ENCODE measurements around the gene ZNF804A.

ZNF804A gene

GRCh38 chr2:184598002-184598315, 370 bp upstream of the ZNF804A start:
- no peaks in the 10 kb centered on the region for H3K79me2 ChIP-seq (ENCODE audit: control insufficient read depth, insufficient read depth, low read length)
- no CpG with 5 or more reads among the region's 19 CpGs for WGBS (ENCODE audit: extremely low coverage, insufficient coverage, low lambda C conversion rate)

GRCh38 chr2:184599054-184599871, 934 bp downstream of the ZNF804A start:
- H3K4me1 ChIP-seq (ENCODE audit: control insufficient read depth, low read depth, low read length), result peaks cover 6% of the 10 kb centered on the region
- no peak overlapping the region for H2BK5ac ChIP-seq (ENCODE audit: low read length)
- H3K79me2 ChIP-seq (ENCODE audit: control insufficient read depth, insufficient read depth, low read length), result no peaks in the 10 kb centered on the region
- no peak overlapping the region for H3K27ac ChIP-seq (ENCODE audit: low read depth, low read length)
- no peaks in the 10 kb centered on the region for H3K79me1 ChIP-seq (ENCODE audit: low read length)
- peak overlapping the region; percentile 75 for H3K4me2 ChIP-seq (ENCODE audit: low read length)
- H3K27me3 ChIP-seq (ENCODE audit: insufficient read depth, low read length, poor library complexity), result no peaks in the 10 kb centered on the region
- no peak overlapping the region for H4K8ac ChIP-seq (ENCODE audit: low read depth, low read length)
- peak; percentile 47 for DNase-seq
- no peak overlapping the region for H3K4ac ChIP-seq (ENCODE audit: low read depth, low read length)
- no peak overlapping the region for H4K5ac ChIP-seq (ENCODE audit: low read length)
- 100% methylated on average over 1 of the region's 7 CpGs for WGBS (ENCODE audit: extremely low coverage, insufficient coverage, low lambda C conversion rate)
- H3K36me3 ChIP-seq (ENCODE audit: control insufficient read depth, insufficient read depth, low read length), result no peaks in the 10 kb centered on the region
- H2AK5ac ChIP-seq (ENCODE audit: low read length), result no peak overlapping the region
- peak overlapping the region; percentile 69 for H3K9ac ChIP-seq (ENCODE audit: low read length)
- H3K4me3 ChIP-seq (ENCODE audit: low read length), result peak overlapping the region; percentile 37
- no peak overlapping the region for H3K18ac ChIP-seq (ENCODE audit: low read length)
- no peak overlapping the region for H2BK120ac ChIP-seq (ENCODE audit: low read depth, low read length)
- H3K23ac ChIP-seq (ENCODE audit: low read length), result no peak overlapping the region
- no peak overlapping the region for H2BK15ac ChIP-seq (replicated peaks; ENCODE audit: low read depth)
- peak overlapping the region; percentile 82 for H3K56ac ChIP-seq (ENCODE audit: low read length)

More at GRCh38 chr2:184598002-184598315, 370 bp upstream of the ZNF804A start:
- peak overlapping the region; percentile 82 for H3K56ac ChIP-seq (ENCODE audit: low read length)
- H3K79me1 ChIP-seq (ENCODE audit: low read length), result no peaks in the 10 kb centered on the region
- peak overlapping the region; percentile 21 for H3K4ac ChIP-seq (ENCODE audit: low read depth, low read length)
- H3K4me3 ChIP-seq (ENCODE audit: low read length), result peak overlapping the region; percentile 37
- peaks cover 6% of the 10 kb centered on the region for H3K4me1 ChIP-seq (ENCODE audit: control insufficient read depth, low read depth, low read length)
- DNase-seq, result no peak
- H2AK5ac ChIP-seq (ENCODE audit: low read length), result no peak overlapping the region
- no peak overlapping the region for H2BK5ac ChIP-seq (ENCODE audit: low read length)
- no peaks in the 10 kb centered on the region for H3K27me3 ChIP-seq (ENCODE audit: insufficient read depth, low read length, poor library complexity)
- peak overlapping the region; percentile 35 for H3K18ac ChIP-seq (ENCODE audit: low read length)
- peak overlapping the region; percentile 36 for H3K9ac ChIP-seq (ENCODE audit: low read length)
- no peak overlapping the region for H4K8ac ChIP-seq (ENCODE audit: low read depth, low read length)
- no peak overlapping the region for H3K23ac ChIP-seq (ENCODE audit: low read length)
- no peaks in the 10 kb centered on the region for H3K36me3 ChIP-seq (ENCODE audit: control insufficient read depth, insufficient read depth, low read length)
- H2BK15ac ChIP-seq (replicated peaks; ENCODE audit: low read depth), result no peak overlapping the region
- no peak overlapping the region for H4K5ac ChIP-seq (ENCODE audit: low read length)
- H3K4me2 ChIP-seq (ENCODE audit: low read length), result peak overlapping the region; percentile 75
- no peak overlapping the region for H3K27ac ChIP-seq (ENCODE audit: low read depth, low read length)
- H2BK120ac ChIP-seq (ENCODE audit: low read depth, low read length), result no peak overlapping the region

GRCh38 chr2:184599872-184600222, 1.5 kb downstream of the ZNF804A start:
- Histone ChIP-seq H2BK15ac (replicated peaks; ENCODE audit: low read depth) (no peak overlapping the region), H2AK5ac (ENCODE audit: low read length) (no peak overlapping the region), H3K18ac (ENCODE audit: low read length) (no peak overlapping the region), H3K9ac (ENCODE audit: low read length) (no peak overlapping the region), H2BK5ac (ENCODE audit: low read length) (no peak overlapping the region), H3K27me3 (ENCODE audit: insufficient read depth, low read length, poor library complexity) (no peaks in the 10 kb centered on the region), H4K8ac (ENCODE audit: low read depth, low read length) (no peak overlapping the region), H3K79me2 (ENCODE audit: control insufficient read depth, insufficient read depth, low read length) (no peaks in the 10 kb centered on the region), H3K36me3 (ENCODE audit: control insufficient read depth, insufficient read depth, low read length) (no peaks in the 10 kb centered on the region), H2BK120ac (ENCODE audit: low read depth, low read length) (no peak overlapping the region), H3K79me1 (ENCODE audit: low read length) (no peaks in the 10 kb centered on the region), H3K23ac (ENCODE audit: low read length) (no peak overlapping the region), H3K4ac (ENCODE audit: low read depth, low read length) (no peak overlapping the region), H3K4me3 (ENCODE audit: low read length) (no peak overlapping the region), H3K56ac (ENCODE audit: low read length) (no peak overlapping the region), H3K4me2 (ENCODE audit: low read length) (no peak overlapping the region), H4K5ac (ENCODE audit: low read length) (no peak overlapping the region), H3K4me1 (ENCODE audit: control insufficient read depth, low read depth, low read length) (peaks cover 6% of the 10 kb centered on the region), H3K27ac (ENCODE audit: low read depth, low read length) (no peak overlapping the region)
- no peak for DNase-seq
- WGBS (ENCODE audit: extremely low coverage, insufficient coverage, low lambda C conversion rate), result no CpG with 5 or more reads among the region's 2 CpGs

GRCh38 chr2:184602734-184603133, 4.4 kb downstream of the ZNF804A start:
- H2BK5ac ChIP-seq (ENCODE audit: low read length), result no peak overlapping the region
- no peak overlapping the region for H4K5ac ChIP-seq (ENCODE audit: low read length)
- H3K4me3 ChIP-seq (ENCODE audit: low read length), result no peak overlapping the region
- H3K4ac ChIP-seq (ENCODE audit: low read depth, low read length), result no peak overlapping the region
- no peak overlapping the region for H4K8ac ChIP-seq (ENCODE audit: low read depth, low read length)
- no peak overlapping the region for H2BK120ac ChIP-seq (ENCODE audit: low read depth, low read length)
- no peaks in the 10 kb centered on the region for H3K79me1 ChIP-seq (ENCODE audit: low read length)
- no peak for DNase-seq
- no peaks in the 10 kb centered on the region for H3K36me3 ChIP-seq (ENCODE audit: control insufficient read depth, insufficient read depth, low read length)
- H2AK5ac ChIP-seq (ENCODE audit: low read length), result no peak overlapping the region
- no peaks in the 10 kb centered on the region for H3K79me2 ChIP-seq (ENCODE audit: control insufficient read depth, insufficient read depth, low read length)
- no peak overlapping the region for H3K23ac ChIP-seq (ENCODE audit: low read length)
- H3K27me3 ChIP-seq (ENCODE audit: insufficient read depth, low read length, poor library complexity), result no peaks in the 10 kb centered on the region
- no peak overlapping the region for H3K18ac ChIP-seq (ENCODE audit: low read length)
- no peak overlapping the region for H2BK15ac ChIP-seq (replicated peaks; ENCODE audit: low read depth)
- peaks cover 6% of the 10 kb centered on the region for H3K4me1 ChIP-seq (ENCODE audit: control insufficient read depth, low read depth, low read length)
- no peak overlapping the region for H3K27ac ChIP-seq (ENCODE audit: low read depth, low read length)
- WGBS (ENCODE audit: extremely low coverage, insufficient coverage, low lambda C conversion rate), result 100% methylated on average over 1 of the region's 3 CpGs
- no peak overlapping the region for H3K9ac ChIP-seq (ENCODE audit: low read length)
- H3K4me2 ChIP-seq (ENCODE audit: low read length), result no peak overlapping the region
- no peak overlapping the region for H3K56ac ChIP-seq (ENCODE audit: low read length)

- peak; percentile 20 for DNase-seq
- no peak overlapping the region for H2BK120ac ChIP-seq (ENCODE audit: low read depth, low read length)
- no peak overlapping the region for H2AK5ac ChIP-seq (ENCODE audit: low read length)
- no peak overlapping the region for H3K27ac ChIP-seq (ENCODE audit: low read depth, low read length)
- H3K23ac ChIP-seq (ENCODE audit: low read length), result no peak overlapping the region
- no peak overlapping the region for H4K5ac ChIP-seq (ENCODE audit: low read length)
- H3K4me1 ChIP-seq (ENCODE audit: control insufficient read depth, low read depth, low read length), result no peaks in the 10 kb centered on the region
- H3K27me3 ChIP-seq (ENCODE audit: insufficient read depth, low read length, poor library complexity), result no peaks in the 10 kb centered on the region
- no peak overlapping the region for H3K56ac ChIP-seq (ENCODE audit: low read length)
- no peak overlapping the region for H2BK15ac ChIP-seq (replicated peaks; ENCODE audit: low read depth)
- H3K4me2 ChIP-seq (ENCODE audit: low read length), result no peak overlapping the region
- no peak overlapping the region for H3K4me3 ChIP-seq (ENCODE audit: low read length)
- H3K4ac ChIP-seq (ENCODE audit: low read depth, low read length), result no peak overlapping the region
- H2BK5ac ChIP-seq (ENCODE audit: low read length), result no peak overlapping the region
- no peak overlapping the region for H4K8ac ChIP-seq (ENCODE audit: low read depth, low read length)
- H3K36me3 ChIP-seq (ENCODE audit: control insufficient read depth, insufficient read depth, low read length), result no peaks in the 10 kb centered on the region
- H3K18ac ChIP-seq (ENCODE audit: low read length), result no peak overlapping the region
- H3K79me1 ChIP-seq (ENCODE audit: low read length), result no peaks in the 10 kb centered on the region
- no peak overlapping the region for H3K9ac ChIP-seq (ENCODE audit: low read length)
- no peaks in the 10 kb centered on the region for H3K79me2 ChIP-seq (ENCODE audit: control insufficient read depth, insufficient read depth, low read length)
These were observed 12.6 kb downstream of the ZNF804A start for GRCh38 chr2:184610891-184611290.

All from mesendoderm (in vitro differentiated cells).